Gastroesophageal sphincter (tissue), 4 donors: ENCODE data around the gene AVPR1A. TPM values are rescaled to one million over a fixed set of nuclear protein-coding genes. Genes with fewer than 3 reads are reported as not detected.
"Not testable (repeated sequence)": the region's sequence is repeated elsewhere in the genome, so short reads cannot be mapped to it uniquely, and the experiment has no call there.

Source experiments
- ATAC-seq: fragments of 150-250 bp; one replicate; pipeline ENCODE4 v1.9.1; 2016; ENCODE audit warnings: mild to moderate bottlenecking, moderate library complexity
- H3K27ac ChIP-seq, 4 donors: fragments of 200-600 bp; sonication (generic) in 3 of 4; 1 replicate in 3 of 4; 2 replicates in 1 of 4; pipeline ENCODE4 v1.5.1; 2016 to 2019
- H3K27me3 ChIP-seq: fragments of 200-600 bp; sonication (generic); one replicate; pipeline ENCODE4 v1.5.1; 2019
- H3K36me3 ChIP-seq, 2 donors: fragments of 200-600 bp; sonication (generic); one replicate each; pipeline ENCODE4 v1.5.1; 2019; ENCODE audit warnings: control low read depth in 1 of 2
- H3K4me1 ChIP-seq, 3 donors: fragments of 200-600 bp; sonication (generic); 1 replicate in 2 of 3; 2 replicates in 1 of 3; pipeline ENCODE4 v1.5.1; 2016 to 2019; ENCODE audit warnings: control low read depth in 2 of 3
- H3K4me3 ChIP-seq, 2 donors: fragments of 200-600 bp; sonication (generic); one replicate each; pipeline ENCODE4 v1.5.1; 2019; ENCODE audit warnings: mild to moderate bottlenecking in 1 of 2, moderate library complexity in 1 of 2
- H3K9me3 ChIP-seq, 3 donors: fragments of 200-600 bp; sonication (generic); one replicate each; pipeline ENCODE4 v1.5.1; 2017 to 2019; ENCODE audit warnings: control low read depth in 2 of 3
- EP300 ChIP-seq: sonication (generic); formaldehyde crosslinking; IDR thresholded peaks from one replicate; pipeline ENCODE4 v1.6.1; 2017; ENCODE audit warnings: antibody characterized with exemption, mild to moderate bottlenecking
- POLR2A ChIP-seq, 2 donors: fragments of 450-650 bp; IDR thresholded peaks; one replicate each; pipeline ENCODE4 v1.6.1; 2017; ENCODE audit warnings: antibody characterized with exemption in 2 of 2, mild to moderate bottlenecking in 2 of 2, moderate library complexity in 1 of 2
- POLR2AphosphoS5 ChIP-seq: sonication (generic); formaldehyde crosslinking; IDR thresholded peaks from one replicate; pipeline ENCODE4 v1.6.1; 2017; ENCODE audit warnings: antibody characterized with exemption
- WGBS, 2 donors: methylation state at CpG; one replicate each; pipeline ENCODE4 v1.1.5; 2018; ENCODE audit warnings: low coverage in 1 of 2; 5-methylcytosine and 5-hydroxymethylcytosine counted together
- total RNA-seq, 4 donors: library from RNA; depleted of rRNA; stranded (reverse); fragments of >200 nt; gene quantifications; one replicate each; pipeline ENCODE4 v1.1.0, GENCODE V29; 2016
- TF ChIP-seq, protein P1 (sequence below), 4 experiments: fragments of 200-600 bp in 2 of 4; fragments of 450-650 bp in 2 of 4; sonication (generic) in 1 of 4; IDR thresholded peaks; one replicate each; pipeline ENCODE4 v1.5.1; 2017 to 2019; ENCODE audit warnings: antibody characterized with exemption in 4 of 4, mild to moderate bottlenecking in 2 of 4, moderate library complexity in 2 of 4

Gene AVPR1A
- 1 to 10 TPM; 1.4 to 6.7 (median 4.3) TPM for total RNA-seq

DNA sequence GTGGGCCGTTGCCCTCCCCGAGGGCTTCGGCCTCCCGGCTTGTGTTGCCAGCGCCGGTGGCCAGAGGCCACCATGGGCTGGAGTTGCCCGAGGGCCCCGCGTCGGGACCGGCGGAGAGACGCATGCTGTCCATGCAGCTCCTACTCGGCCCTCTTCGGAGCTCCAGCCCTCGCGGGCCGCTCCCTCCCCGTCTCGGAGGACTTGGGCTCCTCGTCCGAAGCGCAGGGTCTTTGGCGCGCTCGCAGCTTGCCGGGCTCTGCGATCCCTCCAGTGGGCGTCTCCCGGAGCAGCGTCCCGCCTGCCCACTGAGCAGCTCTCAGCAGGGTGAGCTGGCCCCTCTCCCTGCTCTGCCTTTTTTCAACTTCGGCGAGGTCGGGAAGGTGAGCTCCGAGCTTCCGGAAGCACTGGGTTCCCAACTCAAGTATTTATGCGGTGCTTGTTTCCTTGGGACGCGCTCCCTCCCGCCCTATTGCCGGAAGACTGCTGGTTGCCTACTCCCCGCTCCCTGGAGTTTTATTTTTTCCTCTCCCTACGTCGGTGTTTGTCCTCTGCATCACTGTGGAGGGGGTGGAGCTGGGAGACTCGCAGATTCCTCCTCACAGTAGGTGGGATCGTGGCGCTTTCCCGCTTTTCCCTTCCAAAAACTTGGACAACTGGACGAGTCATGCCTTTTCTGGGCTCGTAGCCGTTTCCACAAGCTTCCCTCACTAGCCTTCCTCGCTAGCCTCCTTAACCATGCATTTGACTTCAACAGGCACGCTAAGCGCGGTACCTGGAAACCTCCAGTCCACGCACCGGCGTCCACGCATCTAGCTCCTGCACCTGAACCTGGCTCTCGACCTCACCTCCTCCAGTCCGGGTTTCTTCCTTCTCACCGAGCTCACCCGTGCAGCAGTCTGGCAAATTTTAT lies at the start of gene AVPR1A:
TSS of gene AVPR1A (minus strand) at position 489 of the 910 bp plus-strand sequence. CDS start at position 124, 365 bp downstream.
- TF ChIP-seq EP300, result no peak
- no peak for TF ChIP-seq POLR2A (IDR thresholded peaks at IDR 0.05)
- TF ChIP-seq, protein P1, sequence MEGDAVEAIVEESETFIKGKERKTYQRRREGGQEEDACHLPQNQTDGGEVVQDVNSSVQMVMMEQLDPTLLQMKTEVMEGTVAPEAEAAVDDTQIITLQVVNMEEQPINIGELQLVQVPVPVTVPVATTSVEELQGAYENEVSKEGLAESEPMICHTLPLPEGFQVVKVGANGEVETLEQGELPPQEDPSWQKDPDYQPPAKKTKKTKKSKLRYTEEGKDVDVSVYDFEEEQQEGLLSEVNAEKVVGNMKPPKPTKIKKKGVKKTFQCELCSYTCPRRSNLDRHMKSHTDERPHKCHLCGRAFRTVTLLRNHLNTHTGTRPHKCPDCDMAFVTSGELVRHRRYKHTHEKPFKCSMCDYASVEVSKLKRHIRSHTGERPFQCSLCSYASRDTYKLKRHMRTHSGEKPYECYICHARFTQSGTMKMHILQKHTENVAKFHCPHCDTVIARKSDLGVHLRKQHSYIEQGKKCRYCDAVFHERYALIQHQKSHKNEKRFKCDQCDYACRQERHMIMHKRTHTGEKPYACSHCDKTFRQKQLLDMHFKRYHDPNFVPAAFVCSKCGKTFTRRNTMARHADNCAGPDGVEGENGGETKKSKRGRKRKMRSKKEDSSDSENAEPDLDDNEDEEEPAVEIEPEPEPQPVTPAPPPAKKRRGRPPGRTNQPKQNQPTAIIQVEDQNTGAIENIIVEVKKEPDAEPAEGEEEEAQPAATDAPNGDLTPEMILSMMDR (IDR thresholded peaks at IDR 0.05), result no peak
- no peak for TF ChIP-seq POLR2AphosphoS5
- Histone ChIP-seq H3K4me1 (peaks cover 0 to 28% (median 16%) of the 10 kb centered on the region in 3 donors), H3K27ac (peak within 1 kb of the TSS in 3 of 4 donors; percentile 3 to 55 (median 12)), H3K36me3 (no peaks in the 10 kb centered on the region), H3K27me3 (peaks cover 75% of the 10 kb centered on the region), H3K9me3 (no peaks in the 10 kb centered on the region), H3K4me3 (peak within 1 kb of the TSS; percentile 10 to 46)
- 0 to 1% methylated on average over 4 to 24 of the region's 64 CpGs for WGBS, 2 donors
- ATAC-seq, result peak; percentile 34

DNA sequence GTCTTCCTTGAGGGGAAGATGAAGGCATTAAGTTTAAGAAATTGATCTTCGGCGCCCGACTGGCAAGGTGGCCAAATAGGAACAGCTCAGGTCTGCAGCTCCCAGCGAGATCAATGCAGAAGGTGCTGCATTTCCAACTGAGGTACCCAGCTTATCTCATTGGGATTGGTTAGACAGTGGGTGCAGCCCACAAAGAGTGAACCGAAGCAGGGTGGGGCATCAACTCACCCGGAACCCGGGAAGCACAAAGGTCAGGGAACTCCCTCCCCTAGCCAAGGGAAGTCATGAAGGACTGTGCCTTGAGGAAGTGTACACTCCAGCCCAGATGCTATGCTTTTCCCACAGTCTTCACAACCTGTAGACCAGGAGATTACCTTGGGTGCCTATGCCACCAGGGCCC lies 45.2 kb upstream of the AVPR1A start:
- H3K4me3 ChIP-seq, result no peak overlapping the region
- ATAC-seq, result no peak
- TF ChIP-seq, protein P1 (IDR thresholded peaks at IDR 0.05), result no peak
- TF ChIP-seq POLR2A (IDR thresholded peaks at IDR 0.05) (no peak), EP300 (no peak), POLR2AphosphoS5 (no peak)
- no peak overlapping the region for H3K27ac ChIP-seq
- 86 to 90% methylated on average over 2 to 5 of the region's 7 CpGs for WGBS, 2 donors
- no peaks in the 10 kb centered on the region for H3K36me3 ChIP-seq
- no peaks in the 10 kb centered on the region for H3K9me3 ChIP-seq
- H3K27me3 ChIP-seq, result no peaks in the 10 kb centered on the region
- no peaks in the 10 kb centered on the region for H3K4me1 ChIP-seq

GRCh38 chr12:63179224-63179623 lies 28.2 kb upstream of the AVPR1A start:
- TF ChIP-seq, protein P1 (IDR thresholded peaks at IDR 0.05), result no peak
- no peak for TF ChIP-seq POLR2AphosphoS5
- no peak for TF ChIP-seq EP300
- no peak for TF ChIP-seq POLR2A (IDR thresholded peaks at IDR 0.05)
- Histone ChIP-seq H3K27me3 (no peaks in the 10 kb centered on the region), H3K4me3 (no peak overlapping the region), H3K4me1 (no peaks in the 10 kb centered on the region), H3K9me3 (peaks cover 0 to 27% (median 0%) of the 10 kb centered on the region in 3 donors), H3K36me3 (no peaks in the 10 kb centered on the region), H3K27ac (no peak overlapping the region)
- ATAC-seq, result no peak
- WGBS, 2 donors, result 60 to 73% methylated on average over 1 to 2 of the region's 2 CpGs

DNA sequence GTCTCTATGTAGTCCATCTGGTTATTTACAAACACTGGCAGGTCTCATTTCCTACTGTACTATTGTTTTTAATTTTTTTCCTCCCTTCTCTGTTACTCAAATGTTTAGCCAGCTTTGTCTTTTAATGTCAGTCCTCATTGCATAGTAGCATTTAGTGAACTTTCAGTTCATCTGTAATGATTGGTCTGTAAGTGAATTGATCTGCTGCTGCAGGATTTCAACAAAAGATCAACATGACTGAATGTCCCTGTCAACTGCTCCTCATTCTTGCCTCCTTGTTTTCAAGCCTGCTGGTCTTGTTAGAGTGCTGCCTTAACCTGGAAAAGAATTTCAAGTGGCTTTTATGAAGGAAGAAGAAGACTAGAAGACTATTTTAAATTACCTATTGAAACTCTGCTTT lies 19.3 kb upstream of the AVPR1A start:
- no peaks in the 10 kb centered on the region for H3K27me3 ChIP-seq
- no peak for ATAC-seq
- TF ChIP-seq POLR2A (IDR thresholded peaks at IDR 0.05), result no peak
- TF ChIP-seq POLR2AphosphoS5, result no peak
- TF ChIP-seq, protein P1 (IDR thresholded peaks at IDR 0.05), result no peak
- no peak for TF ChIP-seq EP300
- H3K4me3 ChIP-seq, result no peak overlapping the region
- no peaks in the 10 kb centered on the region for H3K36me3 ChIP-seq
- no peak overlapping the region for H3K27ac ChIP-seq
- peaks cover 0 to under 1% (median 0%) of the 10 kb centered on the region in 3 donors for H3K9me3 ChIP-seq
- H3K4me1 ChIP-seq, result no peaks in the 10 kb centered on the region

- ATAC-seq, H3K4me1 ChIP-seq, H3K4me3 ChIP-seq, H3K27me3 ChIP-seq, H3K9me3 ChIP-seq, H3K36me3 ChIP-seq, H3K27ac ChIP-seq: not testable (repeated sequence)
- WGBS, 2 donors, result 73% methylated on average over 3 of the region's 6 CpGs; no CpG with 5 or more reads in 1 of the 2 donors
These were observed 16.7 kb upstream of the AVPR1A start for GRCh38 chr12:63167741-63168140.
